GM12878 (cell line): ENCODE data around the gene RASSF6. TPM values are rescaled to one million over a fixed set of nuclear protein-coding genes. Genes with fewer than 3 reads are reported as not detected.

Source experiments
- ASH2L ChIP-seq: fragments of 300-600, 200-600 bp; sonication (generic); IDR thresholded peaks from 2 replicates; pipeline ENCODE4 v1.6.1; 2017; ENCODE audit warnings: low read depth, mild to moderate bottlenecking, borderline replicate concordance
- CBX5 ChIP-seq: sonication (generic); IDR thresholded peaks from 2 replicates; pipeline ENCODE4 v1.6.1; 2016; ENCODE audit warnings: low read depth, moderate library complexity, mild to moderate bottlenecking, inconsistent platforms
- FOS ChIP-seq: IDR thresholded peaks from 3 replicates; pipeline ENCODE4 v1.6.1; 2011; ENCODE audit warnings: borderline replicate concordance; ENCODE audit not compliant: insufficient read length; ENCODE audit errors: extremely low read depth
- JUNB ChIP-seq: IDR thresholded peaks from 2 replicates; pipeline ENCODE4 v1.6.1; 2016; ENCODE audit warnings: antibody characterized with exemption, mild to moderate bottlenecking
- RAD21 ChIP-seq: IDR thresholded peaks from 2 replicates; pipeline ENCODE4 v1.6.1; 2011; ENCODE audit warnings: mild to moderate bottlenecking, low read depth, low read length, moderate library complexity; ENCODE audit not compliant: insufficient read depth
- RCOR1 ChIP-seq: conservative IDR thresholded peaks from 2 replicates; pipeline ENCODE4 v1.6.1; 2012; ENCODE audit warnings: low read depth, low read length, improper control_type of control experiment
- RFX5 ChIP-seq: IDR thresholded peaks from 2 replicates; pipeline ENCODE4 v1.6.1; 2011; ENCODE audit warnings: low read depth, low read length, improper control_type of control experiment
- SP1 ChIP-seq: IDR thresholded peaks from one replicate; pipeline ENCODE4 v1.6.1; 2011; ENCODE audit warnings: low read depth, low read length
- SREBF1 ChIP-seq: IDR thresholded peaks from 2 replicates; pipeline ENCODE4 v1.6.1; 2012; ENCODE audit warnings: mild to moderate bottlenecking, low read length
- STAT3 ChIP-seq: IDR thresholded peaks from 2 replicates; pipeline ENCODE4 v1.6.1; 2011; ENCODE audit warnings: low read depth, low read length, improper control_type of control experiment
- WRNIP1 ChIP-seq: IDR thresholded peaks from 2 replicates; pipeline ENCODE4 v1.6.1; 2011; ENCODE audit warnings: low read depth, low read length, improper control_type of control experiment, borderline replicate concordance
- YBX1 ChIP-seq: fragments of 450-650 bp; IDR thresholded peaks from 2 replicates; pipeline ENCODE4 v1.6.1; 2016; ENCODE audit warnings: antibody characterized with exemption
- YY1 ChIP-seq: IDR thresholded peaks from 2 replicates; pipeline ENCODE4 v1.6.1; 2011; ENCODE audit warnings: low read depth, mild to moderate bottlenecking, low read length
- polyA plus RNA-seq, 11 experiments: library from polyadenylated mRNA; depleted of rRNA in 4 of 11; unstranded in 6 of 11; stranded (reverse) in 5 of 11; fragments of >200 nt; fragmentation: Nextera tagmentation in 4 of 11; fragmentation: Illumina TruSeq in 1 of 11; extraction: Ambion mirVana in 4 of 11; extraction: Trizol in 1 of 11; gene quantifications; 1 replicate in 1 of 11; 2 replicates in 10 of 11; pipeline versions ENCODE4 v1.2.1 to v1.2.3, GENCODE V29; 2011 to 2016; ENCODE audit warnings: inconsistent platforms in 2 of 11, missing spikeins in 2 of 11, low read depth in 1 of 11
- total RNA-seq, 4 experiments: library from RNA; depleted of rRNA in 3 of 4; stranded (reverse); fragments of >200 nt in 3 of 4; fragmentation: Illumina TruSeq in 1 of 4; extraction: Trizol in 1 of 4; gene quantifications; 2 replicates each; pipeline versions ENCODE4 v1.2.1 to v1.2.3, GENCODE V29; 2013 to 2021
- TF ChIP-seq, protein P1 (sequence below): IDR thresholded peaks from 2 replicates; pipeline ENCODE4 v1.6.1; 2011; ENCODE audit warnings: borderline replicate concordance, low read depth, mild to moderate bottlenecking, moderate library complexity, low read length; ENCODE audit not compliant: insufficient read depth, poor library complexity, severe bottlenecking
- TF ChIP-seq, protein P2 (sequence below): fragments of 450-650 bp; formaldehyde crosslinking; IDR thresholded peaks from 2 replicates; pipeline ENCODE4 v1.5.0; 2022; ENCODE audit warnings: mild to moderate bottlenecking, missing genetic modification characterization
- TF ChIP-seq, protein P3 (sequence below): IDR thresholded peaks from 2 replicates; pipeline ENCODE4 v1.6.1; 2011; ENCODE audit warnings: mild to moderate bottlenecking, low read depth, low read length, moderate library complexity; ENCODE audit not compliant: insufficient replicate concordance
- TF ChIP-seq, protein P4 (sequence below): IDR thresholded peaks from 2 replicates; pipeline ENCODE4 v1.6.1; 2012; ENCODE audit warnings: improper control_type of control experiment, low read depth, low read length; ENCODE audit not compliant: insufficient replicate concordance
- TF ChIP-seq, protein P5 (sequence below): IDR thresholded peaks from 2 replicates; pipeline ENCODE4 v1.6.1; 2011; ENCODE audit warnings: borderline replicate concordance, low read depth, mild to moderate bottlenecking, moderate library complexity, mixed read lengths, low read length; ENCODE audit not compliant: insufficient read depth; ENCODE audit errors: extremely low read length

RASSF6 gene
- total and polyA plus RNA-seq, 10 of the 15 experiments (the other 5 are each of a cell fraction or from before 2014, with no cell fraction given): 0.28 to 2.9 (median 0.54) TPM

DNA sequence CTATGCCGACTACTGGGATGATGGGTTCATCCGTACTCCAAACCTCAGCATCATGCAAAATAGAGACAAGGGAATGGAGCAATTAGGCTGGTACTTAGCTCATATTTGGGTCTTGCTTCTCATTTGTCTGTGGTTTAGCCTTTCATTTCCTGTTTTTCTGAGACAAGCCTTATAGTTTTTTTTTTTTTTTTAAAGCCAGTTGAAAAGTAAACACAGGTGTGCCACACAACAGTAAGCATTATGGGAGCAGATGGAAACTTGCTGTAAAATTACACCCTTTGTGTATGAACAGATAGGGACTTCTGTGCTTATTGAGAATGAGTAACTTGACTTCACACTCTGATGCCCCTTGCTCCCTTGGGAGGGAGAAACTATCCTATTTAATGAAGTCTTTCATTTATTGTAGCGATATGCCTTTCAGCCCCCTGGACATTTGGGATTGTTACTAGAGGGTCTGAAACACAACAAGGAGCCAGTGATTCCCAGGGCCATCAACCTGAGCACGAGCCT lies 13.7 kb downstream of the RASSF6 start (continued):
- TF ChIP-seq, protein P1, sequence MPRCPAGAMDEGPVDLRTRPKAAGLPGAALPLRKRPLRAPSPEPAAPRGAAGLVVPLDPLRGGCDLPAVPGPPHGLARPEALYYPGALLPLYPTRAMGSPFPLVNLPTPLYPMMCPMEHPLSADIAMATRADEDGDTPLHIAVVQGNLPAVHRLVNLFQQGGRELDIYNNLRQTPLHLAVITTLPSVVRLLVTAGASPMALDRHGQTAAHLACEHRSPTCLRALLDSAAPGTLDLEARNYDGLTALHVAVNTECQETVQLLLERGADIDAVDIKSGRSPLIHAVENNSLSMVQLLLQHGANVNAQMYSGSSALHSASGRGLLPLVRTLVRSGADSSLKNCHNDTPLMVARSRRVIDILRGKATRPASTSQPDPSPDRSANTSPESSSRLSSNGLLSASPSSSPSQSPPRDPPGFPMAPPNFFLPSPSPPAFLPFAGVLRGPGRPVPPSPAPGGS: no peak
- TF ChIP-seq, protein P2, sequence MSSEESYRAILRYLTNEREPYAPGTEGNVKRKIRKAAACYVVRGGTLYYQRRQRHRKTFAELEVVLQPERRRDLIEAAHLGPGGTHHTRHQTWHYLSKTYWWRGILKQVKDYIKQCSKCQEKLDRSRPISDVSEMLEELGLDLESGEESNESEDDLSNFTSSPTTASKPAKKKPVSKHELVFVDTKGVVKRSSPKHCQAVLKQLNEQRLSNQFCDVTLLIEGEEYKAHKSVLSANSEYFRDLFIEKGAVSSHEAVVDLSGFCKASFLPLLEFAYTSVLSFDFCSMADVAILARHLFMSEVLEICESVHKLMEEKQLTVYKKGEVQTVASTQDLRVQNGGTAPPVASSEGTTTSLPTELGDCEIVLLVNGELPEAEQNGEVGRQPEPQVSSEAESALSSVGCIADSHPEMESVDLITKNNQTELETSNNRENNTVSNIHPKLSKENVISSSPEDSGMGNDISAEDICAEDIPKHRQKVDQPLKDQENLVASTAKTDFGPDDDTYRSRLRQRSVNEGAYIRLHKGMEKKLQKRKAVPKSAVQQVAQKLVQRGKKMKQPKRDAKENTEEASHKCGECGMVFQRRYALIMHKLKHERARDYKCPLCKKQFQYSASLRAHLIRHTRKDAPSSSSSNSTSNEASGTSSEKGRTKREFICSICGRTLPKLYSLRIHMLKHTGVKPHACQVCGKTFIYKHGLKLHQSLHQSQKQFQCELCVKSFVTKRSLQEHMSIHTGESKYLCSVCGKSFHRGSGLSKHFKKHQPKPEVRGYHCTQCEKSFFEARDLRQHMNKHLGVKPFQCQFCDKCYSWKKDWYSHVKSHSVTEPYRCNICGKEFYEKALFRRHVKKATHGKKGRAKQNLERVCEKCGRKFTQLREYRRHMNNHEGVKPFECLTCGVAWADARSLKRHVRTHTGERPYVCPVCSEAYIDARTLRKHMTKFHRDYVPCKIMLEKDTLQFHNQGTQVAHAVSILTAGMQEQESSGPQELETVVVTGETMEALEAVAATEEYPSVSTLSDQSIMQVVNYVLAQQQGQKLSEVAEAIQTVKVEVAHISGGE: no peak
- TF ChIP-seq YBX1 (no peak), SP1 (no peak), SREBF1 (no peak), RCOR1 (no peak; the same call in 1 of the 2 replicates), JUNB (no peak), RFX5 (no peak), STAT3 (no peak), YY1 (no peak), ASH2L (no peak), FOS (no peak), RAD21 (no peak), CBX5 (no peak), WRNIP1 (no peak)
- TF ChIP-seq, protein P3, sequence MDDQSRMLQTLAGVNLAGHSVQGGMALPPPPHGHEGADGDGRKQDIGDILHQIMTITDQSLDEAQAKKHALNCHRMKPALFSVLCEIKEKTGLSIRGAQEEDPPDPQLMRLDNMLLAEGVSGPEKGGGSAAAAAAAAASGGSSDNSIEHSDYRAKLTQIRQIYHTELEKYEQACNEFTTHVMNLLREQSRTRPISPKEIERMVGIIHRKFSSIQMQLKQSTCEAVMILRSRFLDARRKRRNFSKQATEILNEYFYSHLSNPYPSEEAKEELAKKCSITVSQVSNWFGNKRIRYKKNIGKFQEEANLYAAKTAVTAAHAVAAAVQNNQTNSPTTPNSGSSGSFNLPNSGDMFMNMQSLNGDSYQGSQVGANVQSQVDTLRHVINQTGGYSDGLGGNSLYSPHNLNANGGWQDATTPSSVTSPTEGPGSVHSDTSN: no peak
- TF ChIP-seq, protein P4, sequence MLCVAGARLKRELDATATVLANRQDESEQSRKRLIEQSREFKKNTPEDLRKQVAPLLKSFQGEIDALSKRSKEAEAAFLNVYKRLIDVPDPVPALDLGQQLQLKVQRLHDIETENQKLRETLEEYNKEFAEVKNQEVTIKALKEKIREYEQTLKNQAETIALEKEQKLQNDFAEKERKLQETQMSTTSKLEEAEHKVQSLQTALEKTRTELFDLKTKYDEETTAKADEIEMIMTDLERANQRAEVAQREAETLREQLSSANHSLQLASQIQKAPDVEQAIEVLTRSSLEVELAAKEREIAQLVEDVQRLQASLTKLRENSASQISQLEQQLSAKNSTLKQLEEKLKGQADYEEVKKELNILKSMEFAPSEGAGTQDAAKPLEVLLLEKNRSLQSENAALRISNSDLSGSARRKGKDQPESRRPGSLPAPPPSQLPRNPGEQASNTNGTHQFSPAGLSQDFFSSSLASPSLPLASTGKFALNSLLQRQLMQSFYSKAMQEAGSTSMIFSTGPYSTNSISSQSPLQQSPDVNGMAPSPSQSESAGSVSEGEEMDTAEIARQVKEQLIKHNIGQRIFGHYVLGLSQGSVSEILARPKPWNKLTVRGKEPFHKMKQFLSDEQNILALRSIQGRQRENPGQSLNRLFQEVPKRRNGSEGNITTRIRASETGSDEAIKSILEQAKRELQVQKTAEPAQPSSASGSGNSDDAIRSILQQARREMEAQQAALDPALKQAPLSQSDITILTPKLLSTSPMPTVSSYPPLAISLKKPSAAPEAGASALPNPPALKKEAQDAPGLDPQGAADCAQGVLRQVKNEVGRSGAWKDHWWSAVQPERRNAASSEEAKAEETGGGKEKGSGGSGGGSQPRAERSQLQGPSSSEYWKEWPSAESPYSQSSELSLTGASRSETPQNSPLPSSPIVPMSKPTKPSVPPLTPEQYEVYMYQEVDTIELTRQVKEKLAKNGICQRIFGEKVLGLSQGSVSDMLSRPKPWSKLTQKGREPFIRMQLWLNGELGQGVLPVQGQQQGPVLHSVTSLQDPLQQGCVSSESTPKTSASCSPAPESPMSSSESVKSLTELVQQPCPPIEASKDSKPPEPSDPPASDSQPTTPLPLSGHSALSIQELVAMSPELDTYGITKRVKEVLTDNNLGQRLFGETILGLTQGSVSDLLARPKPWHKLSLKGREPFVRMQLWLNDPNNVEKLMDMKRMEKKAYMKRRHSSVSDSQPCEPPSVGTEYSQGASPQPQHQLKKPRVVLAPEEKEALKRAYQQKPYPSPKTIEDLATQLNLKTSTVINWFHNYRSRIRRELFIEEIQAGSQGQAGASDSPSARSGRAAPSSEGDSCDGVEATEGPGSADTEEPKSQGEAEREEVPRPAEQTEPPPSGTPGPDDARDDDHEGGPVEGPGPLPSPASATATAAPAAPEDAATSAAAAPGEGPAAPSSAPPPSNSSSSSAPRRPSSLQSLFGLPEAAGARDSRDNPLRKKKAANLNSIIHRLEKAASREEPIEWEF: peak; percentile 49
- TF ChIP-seq, protein P5, sequence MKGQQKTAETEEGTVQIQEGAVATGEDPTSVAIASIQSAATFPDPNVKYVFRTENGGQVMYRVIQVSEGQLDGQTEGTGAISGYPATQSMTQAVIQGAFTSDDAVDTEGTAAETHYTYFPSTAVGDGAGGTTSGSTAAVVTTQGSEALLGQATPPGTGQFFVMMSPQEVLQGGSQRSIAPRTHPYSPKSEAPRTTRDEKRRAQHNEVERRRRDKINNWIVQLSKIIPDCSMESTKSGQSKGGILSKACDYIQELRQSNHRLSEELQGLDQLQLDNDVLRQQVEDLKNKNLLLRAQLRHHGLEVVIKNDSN: no peak
